Measurements from ENCODE around the gene CREB3L1.
A peak's percentile ranks its signal among the peaks of the same experiment; 100 is the strongest.

CREB3L1 gene

GRCh38 chr11:46321757-46322156 is 44.3 kb downstream of the CREB3L1 start:
- Histone ChIP-seq H3K36me3 (ENCODE audit: control insufficient read depth in 1 of 2, insufficient read depth in 2 of 2, low read length in 2 of 2) (peaks cover 31 to 42% of the 10 kb centered on the region in 2 experiments), H4K8ac (ENCODE audit: low read depth, low read length) (no peak overlapping the region), H3K9me3 (ENCODE audit: insufficient read depth, low read depth, low read length) (no peaks in the 10 kb centered on the region), H3K79me2 (ENCODE audit: control insufficient read depth, insufficient read depth, low read length, poor library complexity) (no peaks in the 10 kb centered on the region), H2AK5ac (ENCODE audit: low read length) (no peak overlapping the region), H3K23ac (ENCODE audit: low read length) (no peak overlapping the region), H3K79me1 (ENCODE audit: low read length) (no peaks in the 10 kb centered on the region), H3K4me1 (ENCODE audit: control insufficient read depth in 1 of 2, insufficient read depth in 2 of 2, low read length in 2 of 2) (no peaks in the 10 kb centered on the region), H3K27me3 (ENCODE audit: insufficient read depth, low read length) (no peaks in the 10 kb centered on the region), H3K18ac (ENCODE audit: low read length) (no peak overlapping the region), H3K4me2 (ENCODE audit: low read length) (no peak overlapping the region), H4K12ac (ENCODE audit: low read depth, low read length) (no peak overlapping the region), H4K91ac (ENCODE audit: low read depth, low read length) (no peak overlapping the region), H2BK5ac (ENCODE audit: low read depth, low read length, poor library complexity) (no peak overlapping the region), H3K14ac (ENCODE audit: low read length) (no peak overlapping the region), H2AFZ (ENCODE audit: insufficient read depth, low read length, poor library complexity) (no peak overlapping the region), H3K27ac (ENCODE audit: low read depth, low read length) (no peak overlapping the region), H2BK120ac (ENCODE audit: insufficient read depth, low read length, poor library complexity) (no peak overlapping the region), H3K9ac (ENCODE audit: low read length) (no peak overlapping the region), H3K4me3 (ENCODE audit: low read depth, low read length) (no peak overlapping the region), H2BK12ac (ENCODE audit: low read length) (no peak overlapping the region), H3K4ac (ENCODE audit: low read depth, low read length) (no peak overlapping the region)
- WGBS (ENCODE audit: extremely low coverage, insufficient coverage, insufficient read length) = no CpG with 5 or more reads among the region's 2 CpGs
- peak; percentile 90 to 96 for DNase-seq

DNA sequence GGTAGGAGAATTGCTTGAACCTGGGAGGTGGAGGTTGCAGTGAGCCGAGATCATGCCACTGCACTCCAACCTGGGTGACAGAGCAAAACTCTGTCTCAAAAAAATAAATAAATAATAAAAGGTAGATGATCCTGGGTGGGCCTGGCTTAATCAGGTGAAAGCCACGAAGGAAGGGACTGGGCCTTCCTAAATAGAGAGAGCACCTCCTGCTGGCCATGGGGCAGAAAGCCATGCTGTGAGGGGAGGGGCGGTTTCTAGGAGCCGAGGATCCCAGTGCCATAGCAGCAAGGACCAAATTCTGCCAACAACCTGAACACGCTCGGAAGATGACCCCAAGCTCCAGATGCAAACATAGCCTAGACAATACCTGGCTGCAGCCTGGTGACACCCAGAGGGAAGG is 45.3 kb downstream of the CREB3L1 start:
- Histone ChIP-seq H3K9me3 (ENCODE audit: insufficient read depth, low read depth, low read length) (no peaks in the 10 kb centered on the region), H3K14ac (ENCODE audit: low read length) (no peak overlapping the region), H2BK12ac (ENCODE audit: low read length) (no peak overlapping the region), H3K4me1 (ENCODE audit: control insufficient read depth in 1 of 2, insufficient read depth in 2 of 2, low read length in 2 of 2) (no peaks in the 10 kb centered on the region), H4K91ac (ENCODE audit: low read depth, low read length) (no peak overlapping the region), H3K4ac (ENCODE audit: low read depth, low read length) (no peak overlapping the region), H3K79me2 (ENCODE audit: control insufficient read depth, insufficient read depth, low read length, poor library complexity) (no peaks in the 10 kb centered on the region), H4K8ac (ENCODE audit: low read depth, low read length) (no peak overlapping the region), H4K12ac (ENCODE audit: low read depth, low read length) (no peak overlapping the region), H3K4me3 (ENCODE audit: low read depth, low read length) (no peak overlapping the region), H3K27ac (ENCODE audit: low read depth, low read length) (no peak overlapping the region), H2BK5ac (ENCODE audit: low read depth, low read length, poor library complexity) (no peak overlapping the region), H3K27me3 (ENCODE audit: insufficient read depth, low read length) (no peaks in the 10 kb centered on the region), H3K36me3 (ENCODE audit: control insufficient read depth in 1 of 2, insufficient read depth in 2 of 2, low read length in 2 of 2) (peaks cover 21 to 32% of the 10 kb centered on the region in 2 experiments), H3K79me1 (ENCODE audit: low read length) (no peaks in the 10 kb centered on the region), H3K9ac (ENCODE audit: low read length) (no peak overlapping the region), H2BK120ac (ENCODE audit: insufficient read depth, low read length, poor library complexity) (no peak overlapping the region), H2AK5ac (ENCODE audit: low read length) (no peak overlapping the region), H2AFZ (ENCODE audit: insufficient read depth, low read length, poor library complexity) (no peak overlapping the region), H3K23ac (ENCODE audit: low read length) (no peak overlapping the region), H3K4me2 (ENCODE audit: low read length) (no peak overlapping the region), H3K18ac (ENCODE audit: low read length) (no peak overlapping the region)
- WGBS (ENCODE audit: extremely low coverage, insufficient coverage, insufficient read length) = no CpG with 5 or more reads among the region's 6 CpGs
- DNase-seq = peak; percentile 57 to 58

GRCh38 chr11:46326813-46327416 is 49.5 kb downstream of the CREB3L1 start:
- Histone ChIP-seq H3K23ac (ENCODE audit: low read length) (no peak overlapping the region), H2BK120ac (ENCODE audit: insufficient read depth, low read length, poor library complexity) (no peak overlapping the region), H3K79me2 (ENCODE audit: control insufficient read depth, insufficient read depth, low read length, poor library complexity) (no peaks in the 10 kb centered on the region), H3K14ac (ENCODE audit: low read length) (no peak overlapping the region), H3K79me1 (ENCODE audit: low read length) (peaks cover 2% of the 10 kb centered on the region), H2AFZ (ENCODE audit: insufficient read depth, low read length, poor library complexity) (no peak overlapping the region), H3K4me3 (ENCODE audit: low read depth, low read length) (no peak overlapping the region), H3K4ac (ENCODE audit: low read depth, low read length) (no peak overlapping the region), H3K27me3 (ENCODE audit: insufficient read depth, low read length) (peaks cover 6% of the 10 kb centered on the region), H3K4me2 (ENCODE audit: low read length) (no peak overlapping the region), H2BK5ac (ENCODE audit: low read depth, low read length, poor library complexity) (no peak overlapping the region), H3K9me3 (ENCODE audit: insufficient read depth, low read depth, low read length) (no peaks in the 10 kb centered on the region), H3K4me1 (ENCODE audit: control insufficient read depth in 1 of 2, insufficient read depth in 2 of 2, low read length in 2 of 2) (peaks cover 5 to 7% of the 10 kb centered on the region in 2 experiments), H2AK5ac (ENCODE audit: low read length) (no peak overlapping the region), H4K91ac (ENCODE audit: low read depth, low read length) (no peak overlapping the region), H3K9ac (ENCODE audit: low read length) (no peak overlapping the region), H2BK12ac (ENCODE audit: low read length) (no peak overlapping the region), H4K12ac (ENCODE audit: low read depth, low read length) (no peak overlapping the region), H3K18ac (ENCODE audit: low read length) (no peak overlapping the region), H3K27ac (ENCODE audit: low read depth, low read length) (no peak overlapping the region), H3K36me3 (ENCODE audit: control insufficient read depth in 1 of 2, insufficient read depth in 2 of 2, low read length in 2 of 2) (peaks cover 3 to 5% of the 10 kb centered on the region in 2 experiments), H4K8ac (ENCODE audit: low read depth, low read length) (no peak overlapping the region)
- DNase-seq = peak in 1 of 2 donors; percentile 37
- no CpG with 5 or more reads among the region's 10 CpGs for WGBS (ENCODE audit: extremely low coverage, insufficient coverage, insufficient read length)

GRCh38 chr11:46327829-46328228 is 50.4 kb downstream of the CREB3L1 start:
- Histone ChIP-seq H3K4ac (ENCODE audit: low read depth, low read length) (no peak overlapping the region), H4K91ac (ENCODE audit: low read depth, low read length) (no peak overlapping the region), H2BK12ac (ENCODE audit: low read length) (no peak overlapping the region), H3K79me2 (ENCODE audit: control insufficient read depth, insufficient read depth, low read length, poor library complexity) (no peaks in the 10 kb centered on the region), H4K8ac (ENCODE audit: low read depth, low read length) (no peak overlapping the region), H3K23ac (ENCODE audit: low read length) (no peak overlapping the region), H3K14ac (ENCODE audit: low read length) (no peak overlapping the region), H3K79me1 (ENCODE audit: low read length) (peaks cover 2% of the 10 kb centered on the region), H3K18ac (ENCODE audit: low read length) (no peak overlapping the region), H3K4me2 (ENCODE audit: low read length) (no peak overlapping the region), H3K27me3 (ENCODE audit: insufficient read depth, low read length) (peaks cover 15% of the 10 kb centered on the region), H2BK5ac (ENCODE audit: low read depth, low read length, poor library complexity) (no peak overlapping the region), H2AFZ (ENCODE audit: insufficient read depth, low read length, poor library complexity) (no peak overlapping the region), H3K9me3 (ENCODE audit: insufficient read depth, low read depth, low read length) (no peaks in the 10 kb centered on the region), H3K4me1 (ENCODE audit: control insufficient read depth in 1 of 2, insufficient read depth in 2 of 2, low read length in 2 of 2) (peaks cover 7 to 9% of the 10 kb centered on the region in 2 experiments), H2AK5ac (ENCODE audit: low read length) (no peak overlapping the region), H3K9ac (ENCODE audit: low read length) (no peak overlapping the region), H2BK120ac (ENCODE audit: insufficient read depth, low read length, poor library complexity) (no peak overlapping the region), H3K4me3 (ENCODE audit: low read depth, low read length) (no peak overlapping the region), H4K12ac (ENCODE audit: low read depth, low read length) (no peak overlapping the region), H3K36me3 (ENCODE audit: control insufficient read depth in 1 of 2, insufficient read depth in 2 of 2, low read length in 2 of 2) (peaks cover 0 to 2% of the 10 kb centered on the region in 2 experiments), H3K27ac (ENCODE audit: low read depth, low read length) (no peak overlapping the region)
- no peak for DNase-seq
- WGBS (ENCODE audit: extremely low coverage, insufficient coverage, insufficient read length) = no CpG with 5 or more reads among the region's 8 CpGs

Data from trophoblast cell (in vitro differentiated cells and primary cell).